SHP77 treated with DMSO at 0.1 percent for 48 hours (cell line): ENCODE data around the gene CCL24.
A peak's percentile ranks its signal among the peaks of the same experiment; 100 is the strongest.
"Not testable (repeated sequence)": the region's sequence is repeated elsewhere in the genome, so short reads cannot be mapped to it uniquely, and the experiment has no call there.

Source experiments
- DNase-seq: peaks from one replicate; lab custom pipeline; 2025; lab: John Stamatoyannopoulos, UW

CCL24 gene

GRCh38 chr7:75819711-75820110 is 6.1 kb upstream of the CCL24 start:
- DNase-seq, result no peak

DNA sequence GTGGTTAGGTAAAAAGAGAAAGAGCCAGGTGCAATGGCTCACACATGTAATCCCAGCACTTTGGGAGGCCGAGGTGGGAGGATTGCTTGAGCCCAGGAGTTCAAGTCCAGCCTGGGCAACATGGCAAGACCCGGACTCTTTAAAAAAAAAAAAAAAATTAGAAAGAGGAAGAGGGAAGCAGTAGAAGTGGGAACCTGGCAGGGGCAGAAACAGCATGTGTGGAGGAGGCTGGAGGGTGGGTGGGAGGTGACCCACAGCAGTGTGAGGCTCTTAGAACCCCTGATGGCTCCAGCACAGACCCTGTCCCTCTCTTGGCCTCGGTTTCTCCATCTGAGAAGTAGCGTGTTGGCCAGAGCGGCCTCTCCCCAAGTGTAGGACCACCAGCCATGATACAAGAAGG is 4.9 kb upstream of the CCL24 start:
- no peak for DNase-seq

DNA sequence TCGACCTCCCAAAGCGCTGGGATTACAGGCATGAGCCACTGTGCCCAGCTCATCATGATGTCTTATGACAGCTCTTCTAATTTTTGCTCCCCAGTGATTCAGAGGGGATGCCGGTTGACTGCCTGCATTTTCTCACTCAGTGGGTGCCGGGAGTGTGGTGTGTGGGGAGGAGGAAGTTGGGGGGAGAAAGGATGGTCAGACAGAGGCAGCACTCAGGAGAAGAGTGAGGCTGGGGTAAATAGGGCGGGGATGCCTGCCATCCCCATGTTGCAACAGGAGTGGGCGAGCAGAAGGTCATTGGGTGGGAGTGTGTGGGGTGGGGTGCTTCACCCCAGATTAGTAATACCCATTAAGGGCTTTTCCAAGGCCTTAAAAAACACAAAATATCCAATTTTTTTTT is 3.5 kb upstream of the CCL24 start:
- no peak for DNase-seq

DNA sequence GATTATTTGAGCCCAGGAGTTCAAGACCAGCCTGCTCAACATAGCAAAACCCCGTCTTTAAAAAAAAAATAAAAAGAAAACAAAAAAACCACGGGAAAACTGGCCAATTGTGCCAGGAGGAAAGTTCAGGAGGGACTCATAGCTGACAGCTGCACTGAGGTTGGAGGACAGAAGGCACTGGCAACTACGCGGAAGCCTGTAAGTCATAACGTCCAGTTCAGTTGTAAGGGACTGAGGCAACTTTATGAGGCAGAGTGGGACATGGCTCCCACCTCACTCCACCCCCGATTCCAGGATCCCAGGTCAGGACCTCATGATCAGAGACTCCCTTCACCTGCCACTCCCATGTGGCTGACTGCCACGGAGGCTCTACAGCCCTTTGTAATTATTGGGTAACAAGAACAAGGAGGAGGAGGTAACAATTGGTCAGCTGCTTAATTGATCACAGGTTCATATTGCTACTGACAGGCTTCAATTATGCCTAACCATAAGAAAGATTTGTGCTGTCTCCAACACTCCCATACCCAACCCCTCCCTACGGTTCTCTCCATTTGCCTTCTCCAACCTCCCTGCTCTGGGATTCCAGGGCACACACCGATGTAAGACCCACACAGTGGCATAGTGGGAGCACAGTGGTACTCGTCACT is 1.9 kb upstream of the CCL24 start:
- DNase-seq, result no peak

- DNase-seq, result no peak
These were observed 871 bp upstream of the CCL24 start for GRCh38 chr7:75814407-75814947.

GRCh38 chr7:75813084-75813483 is 522 bp downstream of the CCL24 start:
- no peak for DNase-seq

DNA sequence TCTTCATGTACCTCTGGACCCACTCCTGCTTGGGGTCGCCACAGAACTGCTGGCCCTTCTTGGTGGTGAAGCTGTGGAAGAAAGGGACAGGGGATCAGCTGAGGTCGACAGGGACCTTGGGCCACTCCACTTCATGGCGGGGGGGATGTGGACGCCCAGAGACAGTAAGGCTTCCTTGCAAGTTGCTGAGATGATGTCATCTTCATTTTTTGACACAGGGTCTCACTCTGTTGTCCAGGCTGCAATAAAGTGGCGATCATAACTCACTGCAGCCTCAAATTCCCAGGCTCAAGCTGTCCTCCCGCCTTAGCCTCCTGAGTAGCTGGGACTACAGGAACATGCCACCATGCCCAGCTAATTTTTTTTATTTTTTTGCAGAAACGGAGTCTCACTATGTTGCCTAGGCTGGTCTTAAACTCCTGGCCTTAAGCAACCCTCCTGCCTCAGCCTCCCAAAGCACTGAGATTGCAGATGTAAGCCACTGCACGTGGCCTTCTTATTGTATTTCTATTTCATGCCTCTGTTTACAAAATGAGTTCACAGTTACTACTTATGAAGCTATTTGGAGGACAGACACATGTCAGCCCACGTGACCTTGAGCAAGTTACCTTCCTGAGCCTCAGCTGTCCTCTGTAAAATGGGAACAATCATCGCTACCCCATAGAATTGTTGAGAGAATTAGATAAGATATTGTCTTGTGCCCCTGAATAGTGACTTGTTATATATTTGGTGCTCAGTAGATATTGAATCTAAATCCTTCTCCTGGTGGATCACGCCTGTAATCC is 1.5 kb downstream of the CCL24 start:
- no peak for DNase-seq

DNA sequence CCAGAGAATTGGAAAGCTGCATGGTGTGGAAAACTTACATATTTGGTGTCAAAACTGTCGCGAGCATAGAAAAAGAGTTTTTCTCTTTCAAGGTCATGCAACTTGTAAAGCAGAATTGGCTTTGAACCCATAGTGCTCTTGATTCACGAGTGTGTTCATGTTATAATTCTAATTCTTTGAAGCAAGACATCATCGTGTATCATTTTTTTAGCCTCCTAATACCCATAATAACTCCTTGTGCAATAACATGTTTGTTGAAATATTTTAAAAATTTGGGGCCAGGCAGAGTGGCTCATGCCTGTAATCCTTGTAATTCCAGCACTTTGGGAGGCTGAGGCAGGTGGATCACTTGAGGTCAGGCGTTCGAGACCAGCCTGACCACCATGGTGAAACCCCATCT is 4.2 kb downstream of the CCL24 start:
- no peak for DNase-seq

- peak; percentile 9 for DNase-seq
These were observed 5.5 kb downstream of the CCL24 start for GRCh38 chr7:75808106-75808505.

DNA sequence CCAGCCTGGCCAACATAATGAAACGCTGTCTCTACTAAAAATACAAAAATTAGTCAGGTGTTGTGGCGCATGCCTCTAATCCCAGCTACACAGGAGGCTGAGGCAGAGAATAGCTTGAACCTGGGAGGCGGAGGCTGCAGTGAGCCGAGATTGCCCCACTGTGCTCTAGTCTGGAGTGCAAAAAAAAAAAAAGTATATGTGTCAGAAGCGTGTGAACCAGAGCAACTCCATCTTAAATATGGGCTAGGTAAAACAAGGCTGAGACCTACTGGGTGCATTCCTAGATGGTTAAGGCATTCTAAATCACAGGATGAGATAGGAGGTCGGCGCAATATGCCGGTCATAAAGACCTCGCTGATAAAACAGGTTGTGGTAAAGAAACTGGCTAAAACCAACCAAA is 6.2 kb downstream of the CCL24 start:
- DNase-seq, result no peak

DNA sequence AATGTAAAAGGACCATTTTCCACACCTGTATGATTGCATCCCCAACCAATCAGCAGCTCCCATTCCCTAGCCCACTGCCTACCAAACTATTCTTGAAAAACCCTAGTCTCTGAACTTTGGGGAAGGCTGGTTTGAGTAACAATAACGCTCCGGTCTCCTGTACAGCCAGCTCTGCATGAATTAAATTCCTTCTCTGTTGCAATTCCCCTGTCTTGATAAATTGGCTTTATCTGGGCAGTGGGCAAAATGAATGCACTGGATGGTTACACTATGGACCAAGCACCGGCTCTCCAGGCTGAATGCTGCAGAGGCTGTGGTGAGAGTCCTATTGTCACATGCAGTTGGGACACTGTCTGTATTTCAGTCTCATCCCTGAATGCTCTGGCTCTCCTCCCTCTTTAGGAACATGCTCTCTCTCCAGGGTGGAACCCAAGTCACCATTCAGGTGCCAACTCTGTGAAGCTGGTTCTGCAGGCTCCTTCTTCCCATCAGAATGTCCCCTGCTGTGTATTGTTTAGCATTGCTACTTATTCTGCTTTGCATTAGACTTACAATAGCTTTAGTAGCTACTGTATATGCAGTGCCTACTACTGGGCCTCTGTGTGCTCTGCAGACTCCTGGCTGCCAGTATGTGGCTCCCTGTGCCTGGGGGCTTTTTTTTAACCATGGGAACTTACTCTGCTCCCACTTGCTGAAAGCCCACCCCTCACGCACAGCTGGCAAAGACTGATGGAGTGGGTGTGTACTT is 6.9 kb downstream of the CCL24 start:
- DNase-seq, result no peak

GRCh38 chr7:75804705-75805104 is 8.9 kb downstream of the CCL24 start:
- no peak for DNase-seq

GRCh38 chr7:75804004-75804403 is 9.6 kb downstream of the CCL24 start:
- no peak for DNase-seq

DNA sequence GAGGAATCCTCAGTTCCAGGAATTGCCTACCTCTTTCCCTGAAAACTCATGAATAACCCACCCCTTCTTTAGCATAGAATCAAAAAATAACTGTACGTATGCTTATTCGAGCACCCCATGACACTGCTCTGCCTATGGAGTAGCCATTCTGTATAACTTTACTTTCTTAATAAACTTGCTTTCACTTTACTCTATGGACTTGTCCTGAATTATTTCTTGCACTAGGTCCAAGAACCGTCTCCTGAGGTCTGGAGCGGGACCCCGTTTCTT is 11.1 kb downstream of the CCL24 start:
- no peak for DNase-seq

- DNase-seq, result no peak
These were observed 14.8 kb downstream of the CCL24 start for GRCh38 chr7:75798770-75799169.

DNA sequence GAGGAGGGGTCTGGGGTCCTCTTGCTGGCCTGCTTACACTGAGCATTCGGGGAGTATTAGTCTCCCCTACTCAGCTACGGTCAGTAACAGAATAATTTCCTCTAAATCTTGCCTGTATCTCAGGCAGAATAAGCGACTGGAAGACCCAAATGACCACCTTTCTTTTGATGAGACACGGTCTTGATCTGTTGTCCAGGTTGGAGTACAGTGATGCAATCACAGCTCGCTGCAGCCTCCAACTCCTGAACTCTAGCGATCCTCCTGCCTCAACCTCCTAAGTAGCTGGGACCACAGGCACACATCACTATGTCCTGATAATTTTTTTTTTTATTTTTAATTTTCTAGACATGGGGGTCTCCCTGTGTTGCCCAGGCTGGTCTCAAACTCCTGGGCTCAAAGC is 17.2 kb downstream of the CCL24 start:
- DNase-seq, result no peak

- no peak for DNase-seq
These were observed 17.7 kb downstream of the CCL24 start for GRCh38 chr7:75795831-75796285.

GRCh38 chr7:75793676-75794075 is 19.9 kb downstream of the CCL24 start:
- DNase-seq, result no peak

DNA sequence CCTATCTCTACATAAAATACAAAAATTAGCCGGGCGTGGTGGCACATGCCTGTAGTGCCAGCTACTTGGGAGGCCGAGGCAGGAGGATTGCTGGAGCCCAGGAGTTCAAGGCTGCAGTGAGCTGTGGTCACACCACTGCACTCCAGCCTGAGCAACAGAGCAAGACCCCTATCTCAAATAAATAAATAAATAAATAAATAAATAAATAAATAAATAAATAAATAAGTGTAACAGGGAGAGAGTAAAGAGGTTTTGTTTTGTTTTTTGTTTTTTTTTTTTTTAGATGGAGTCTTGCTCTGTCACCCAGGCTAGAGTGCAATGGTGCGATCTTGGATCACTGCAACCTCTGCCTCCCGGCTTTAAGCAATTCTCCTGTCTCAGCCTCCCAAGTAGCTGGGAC is 21.0 kb downstream of the CCL24 start:
- not testable (repeated sequence) for DNase-seq

DNA sequence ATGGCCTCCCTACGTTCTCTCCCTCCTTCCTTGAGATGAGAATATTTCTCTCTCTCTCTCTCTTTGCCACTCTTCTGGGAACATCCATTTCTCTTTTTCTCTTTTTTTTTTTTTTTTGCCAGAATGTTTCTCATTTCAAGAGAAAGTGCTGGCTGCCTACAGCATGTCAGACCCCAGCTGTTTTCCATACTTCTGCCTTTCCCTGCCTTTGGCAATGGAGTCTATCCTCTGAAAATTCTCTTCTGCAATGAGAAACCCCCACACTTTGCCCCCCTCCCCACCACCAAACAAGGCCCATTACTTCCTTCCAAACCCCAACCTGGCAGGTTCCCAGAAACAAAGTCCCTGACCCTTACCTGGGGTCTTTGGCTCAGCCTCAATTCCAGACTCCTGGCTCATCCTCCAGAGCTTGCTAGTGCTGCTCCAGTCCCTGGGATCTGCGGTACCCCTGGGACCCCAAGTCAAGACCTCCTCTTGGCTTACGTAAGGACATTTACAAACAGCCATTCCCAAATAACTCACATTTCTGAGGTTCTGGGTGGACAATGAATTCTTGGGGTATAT is 24.2 kb downstream of the CCL24 start:
- DNase-seq, result no peak

DNA sequence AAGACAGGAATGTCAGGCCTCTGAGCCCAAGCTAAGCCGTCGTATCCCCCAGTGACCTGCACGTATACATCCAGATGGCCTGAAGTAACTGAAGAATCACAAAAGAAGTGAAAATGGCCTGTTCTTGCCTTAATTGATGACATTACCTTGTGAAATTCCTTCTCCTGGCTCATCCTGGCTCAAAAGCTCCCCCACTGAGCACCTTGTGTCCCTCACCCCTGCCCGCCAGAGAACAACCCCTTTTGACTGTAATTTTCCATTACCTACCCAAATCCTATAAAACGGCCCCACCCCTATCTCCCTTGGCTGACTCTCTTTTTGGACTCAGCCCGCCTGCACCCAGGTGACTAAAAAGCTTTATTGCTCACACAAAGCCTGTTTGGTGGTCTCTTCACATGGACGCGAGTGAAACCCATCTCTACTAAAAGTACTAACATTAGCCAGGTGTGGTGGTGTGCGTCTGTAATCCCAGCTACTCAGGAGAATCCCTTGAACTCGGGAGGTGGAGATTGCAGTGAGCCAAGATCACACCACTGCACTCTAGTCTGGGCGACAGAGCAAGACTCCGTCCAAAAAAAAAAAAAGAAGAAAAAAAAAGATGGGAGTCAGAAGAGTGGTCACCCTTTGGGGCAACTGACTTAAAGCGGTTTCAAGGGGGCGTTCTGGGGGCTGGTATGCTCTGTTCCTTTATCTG is 25.3 kb downstream of the CCL24 start:
- DNase-seq, result not testable (repeated sequence)

DNA sequence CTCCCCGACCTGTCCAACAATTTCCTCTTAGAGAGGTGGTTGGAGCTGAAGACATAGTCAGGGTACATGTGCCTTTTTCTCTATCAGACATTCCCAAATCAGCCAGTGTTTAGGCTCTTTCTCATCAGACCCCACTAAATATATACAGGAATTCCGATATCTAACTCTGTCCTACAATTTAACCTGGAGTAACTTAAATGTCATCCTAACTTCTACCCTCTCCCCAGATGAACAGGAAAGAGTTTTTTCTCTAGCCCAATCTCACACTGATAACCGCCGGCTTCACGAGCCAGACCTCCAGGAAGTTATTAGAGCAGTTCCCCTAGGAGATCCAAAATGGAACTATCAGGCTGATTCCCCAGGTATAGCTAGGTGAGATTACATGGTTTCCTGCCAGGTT is 30.5 kb downstream of the CCL24 start:
- DNase-seq, result not testable (repeated sequence)
